BLaER1 treated with 17β-estradiol and CSF1 and Interleukin-3, amounts not matched to agents 10 nM and 100 nM (cell line): ENCODE measurements around the gene VEGFD.

ENCODE experiments used
- H3K27ac ChIP-seq, 11 experiments: shearing (Covaris generic); formaldehyde crosslinking; 2 replicates each; pipeline ENCODE4 v1.8.1; 2022
- H3K27me3 ChIP-seq, 11 experiments: shearing (Covaris generic); formaldehyde crosslinking; 2 replicates each; pipeline ENCODE4 v1.8.1; 2022
- H3K36me3 ChIP-seq, 11 experiments: shearing (Covaris generic); formaldehyde crosslinking; 2 replicates each; pipeline ENCODE4 v1.8.1; 2022
- H3K4me1 ChIP-seq, 10 experiments: shearing (Covaris generic); formaldehyde crosslinking; 2 replicates each; pipeline ENCODE4 v1.8.1; 2022
- H3K4me2 ChIP-seq, 11 experiments: shearing (Covaris generic); formaldehyde crosslinking; 2 replicates each; pipeline ENCODE4 v1.8.1; 2022
- H3K4me3 ChIP-seq, 10 experiments: shearing (Covaris generic); formaldehyde crosslinking; 2 replicates each; pipeline ENCODE4 v1.8.1; 2022
- H3K9ac ChIP-seq, 11 experiments: shearing (Covaris generic); formaldehyde crosslinking; 2 replicates each; pipeline ENCODE4 v1.8.1; 2022
- H3K9me3 ChIP-seq, 11 experiments: shearing (Covaris generic); formaldehyde crosslinking; replicated peaks in 1 of 11; 2 replicates each; pipeline ENCODE4 v1.8.1; 2022
- H4K20me1 ChIP-seq, 11 experiments: shearing (Covaris generic); formaldehyde crosslinking; 2 replicates each; pipeline ENCODE4 v1.8.1; 2022
- Cebpa-rat ChIP-seq, 11 experiments: shearing (Covaris generic); IDR thresholded peaks; 2 replicates each; pipeline ENCODE4 v1.8.1; 2022

Gene VEGFD

GRCh38 chrX:15345976-15346375 is 38.2 kb downstream of the VEGFD start:
- H3K9me3 ChIP-seq = no peaks in the 10 kb centered on the region
- H4K20me1 ChIP-seq = peaks cover 0 to 17% (median 0%) of the 10 kb centered on the region in 11 experiments; a peak in 5 of 22 replicates
- H3K4me1 ChIP-seq = no peaks in the 10 kb centered on the region
- no peak overlapping the region for H3K4me3 ChIP-seq
- H3K9ac ChIP-seq = no peak overlapping the region
- no peak for TF ChIP-seq Cebpa-rat (IDR thresholded peaks at IDR 0.05)
- H3K27ac ChIP-seq = no peak overlapping the region
- no peaks in the 10 kb centered on the region for H3K36me3 ChIP-seq
- H3K27me3 ChIP-seq = peaks cover 86 to 97% (median 95%) of the 10 kb centered on the region in 11 experiments
- H3K4me2 ChIP-seq = no peak overlapping the region

- H3K36me3 ChIP-seq = no peaks in the 10 kb centered on the region
- H3K9me3 ChIP-seq = no peaks in the 10 kb centered on the region
- H3K4me2 ChIP-seq = no peak overlapping the region
- H3K4me3 ChIP-seq = no peak overlapping the region
- H3K27ac ChIP-seq = no peak overlapping the region
- no peak for TF ChIP-seq Cebpa-rat (IDR thresholded peaks at IDR 0.05)
- H4K20me1 ChIP-seq = peaks cover 0 to 8% (median 0%) of the 10 kb centered on the region in 11 experiments; a peak in 3 of 22 replicates
- H3K4me1 ChIP-seq = no peaks in the 10 kb centered on the region
- H3K27me3 ChIP-seq = peaks cover 93 to 100% (median 100%) of the 10 kb centered on the region in 11 experiments
- no peak overlapping the region for H3K9ac ChIP-seq
These were observed 40.1 kb downstream of the VEGFD start for GRCh38 chrX:15344106-15344505.

GRCh38 chrX:15343075-15343476 is 41.1 kb downstream of the VEGFD start:
- Histone ChIP-seq H3K36me3 (no peaks in the 10 kb centered on the region), H3K27me3 (peaks cover 93 to 100% (median 100%) of the 10 kb centered on the region in 11 experiments), H3K9ac (no peak overlapping the region), H3K9me3 (no peaks in the 10 kb centered on the region), H4K20me1 (peaks cover 0 to 1% (median 0%) of the 10 kb centered on the region in 11 experiments; a peak in 2 of 22 replicates), H3K4me1 (no peaks in the 10 kb centered on the region), H3K27ac (no peak overlapping the region), H3K4me3 (no peak overlapping the region), H3K4me2 (no peak overlapping the region)
- TF ChIP-seq Cebpa-rat (IDR thresholded peaks at IDR 0.05) = no peak

GRCh38 chrX:15340867-15341266 is 43.3 kb downstream of the VEGFD start:
- no peak for TF ChIP-seq Cebpa-rat (IDR thresholded peaks at IDR 0.05)
- Histone ChIP-seq H3K4me2 (no peak overlapping the region), H3K36me3 (no peaks in the 10 kb centered on the region), H3K9me3 (no peaks in the 10 kb centered on the region), H3K9ac (no peak overlapping the region), H4K20me1 (no peaks in the 10 kb centered on the region), H3K27ac (no peak overlapping the region), H3K4me3 (no peak overlapping the region), H3K4me1 (0 out of 20 replicates have a peak, but pooled peaks cover 0 to 6% (median 0%) of the 10 kb centered on the region in 10 experiments), H3K27me3 (peaks cover 94 to 100% (median 100%) of the 10 kb centered on the region in 11 experiments)

GRCh38 chrX:15336023-15336413 is 48.2 kb downstream of the VEGFD start:
- peaks cover 7 to 24% (median 8%) of the 10 kb centered on the region in 11 experiments; a peak in 16 of 22 replicates for H3K36me3 ChIP-seq
- peak overlapping the region in 5 of 11 experiments; percentile 5 to 90 (median 66); a peak in 9 of 22 replicates for H3K27ac ChIP-seq
- H3K9me3 ChIP-seq = peaks cover 0 to 10% (median 0%) of the 10 kb centered on the region in 11 experiments; a peak in 4 of 22 replicates
- H3K4me2 ChIP-seq = peak overlapping the region; percentile 46 to 78 (median 64)
- peak overlapping the region; percentile 61 to 86 (median 80) for H3K4me3 ChIP-seq
- peaks cover 5 to 13% (median 7%) of the 10 kb centered on the region in 10 experiments; a peak in 10 of 20 replicates for H3K4me1 ChIP-seq
- peaks cover 92 to 100% (median 98%) of the 10 kb centered on the region in 11 experiments for H3K27me3 ChIP-seq
- TF ChIP-seq Cebpa-rat (IDR thresholded peaks at IDR 0.05) = no peak
- peaks cover 0 to 14% (median 0%) of the 10 kb centered on the region in 11 experiments; a peak in 2 of 22 replicates for H4K20me1 ChIP-seq
- H3K9ac ChIP-seq = peak overlapping the region; percentile 20 to 86 (median 60); a peak in 18 of 22 replicates

- peaks cover 7 to 30% (median 12%) of the 10 kb centered on the region in 11 experiments; a peak in 16 of 22 replicates for H3K36me3 ChIP-seq
- peak within 1 kb of the TSS; percentile 70 to 90 (median 79) for H3K27ac ChIP-seq
- H3K4me1 ChIP-seq = peaks cover 5 to 13% (median 7%) of the 10 kb centered on the region in 10 experiments; a peak in 10 of 20 replicates
- H3K27me3 ChIP-seq = peaks cover 92 to 100% (median 98%) of the 10 kb centered on the region in 11 experiments
- peak within 1 kb of the TSS; percentile 68 to 86 (median 80) for H3K4me3 ChIP-seq
- H3K9ac ChIP-seq = peak within 1 kb of the TSS; percentile 80 to 93 (median 86)
- peaks cover 0 to 14% (median 0%) of the 10 kb centered on the region in 11 experiments; a peak in 2 of 22 replicates for H4K20me1 ChIP-seq
- TF ChIP-seq Cebpa-rat (IDR thresholded peaks at IDR 0.05) = no peak
- peak within 1 kb of the TSS; percentile 59 to 78 (median 71) for H3K4me2 ChIP-seq
- peaks cover 0 to 10% (median 0%) of the 10 kb centered on the region in 11 experiments; a peak in 4 of 22 replicates for H3K9me3 ChIP-seq
These were observed 48.8 kb downstream of the VEGFD start, which contains the start of gene PIGA for GRCh38 chrX:15335135-15336022. TSS of gene PIGA (minus strand) at chrX:15335523. CDS start at chrX:15331930, 3,593 bp downstream.

GRCh38 chrX:15334561-15334960 is 49.7 kb downstream of the VEGFD start:
- Histone ChIP-seq H3K36me3 (peaks cover 7 to 36% (median 14%) of the 10 kb centered on the region in 11 experiments; a peak in 16 of 22 replicates), H3K4me1 (peaks cover 5 to 13% (median 7%) of the 10 kb centered on the region in 10 experiments; a peak in 10 of 20 replicates), H3K27me3 (peaks cover 92 to 100% (median 98%) of the 10 kb centered on the region in 11 experiments), H3K4me3 (peak overlapping the region; percentile 68 to 86 (median 80)), H3K9me3 (peaks cover 0 to 10% (median 0%) of the 10 kb centered on the region in 11 experiments; a peak in 4 of 22 replicates), H4K20me1 (peaks cover 0 to 14% (median 0%) of the 10 kb centered on the region in 11 experiments; a peak in 3 of 22 replicates), H3K4me2 (peak overlapping the region; percentile 44 to 75 (median 67)), H3K9ac (peak overlapping the region; percentile 80 to 93 (median 86)), H3K27ac (peak overlapping the region; percentile 70 to 90 (median 79); a peak in 21 of 22 replicates)
- no peak for TF ChIP-seq Cebpa-rat (IDR thresholded peaks at IDR 0.05)

GRCh38 chrX:15328821-15329220 is 55.4 kb downstream of the VEGFD start:
- H3K4me1 ChIP-seq = peaks cover 0 to 19% (median 0%) of the 10 kb centered on the region in 10 experiments; a peak in 5 of 20 replicates
- H4K20me1 ChIP-seq = peaks cover 0 to 14% (median 0%) of the 10 kb centered on the region in 11 experiments; a peak in 5 of 22 replicates
- no peak for TF ChIP-seq Cebpa-rat (IDR thresholded peaks at IDR 0.05)
- H3K9ac ChIP-seq = no peak overlapping the region
- peaks cover 7 to 57% (median 22%) of the 10 kb centered on the region in 11 experiments; a peak in 19 of 22 replicates for H3K36me3 ChIP-seq
- no peak overlapping the region for H3K4me3 ChIP-seq
- no peak overlapping the region for H3K4me2 ChIP-seq
- H3K27ac ChIP-seq = no peak overlapping the region
- no peaks in the 10 kb centered on the region for H3K9me3 ChIP-seq
- peaks cover 93 to 100% (median 97%) of the 10 kb centered on the region in 11 experiments for H3K27me3 ChIP-seq
